Pancreas (tissue), 10 donors: ENCODE data around the gene CRACR2B. TPM values are rescaled to one million over a fixed set of nuclear protein-coding genes. Genes with fewer than 3 reads are reported as not detected.

Experiments used
- ATAC-seq, 4 donors: fragments of 200-7000 bp; cut with Tn5 transposase; one replicate each; pipeline versions ENCODE4 v1.8.0 to v1.9.1; 2020; ENCODE audit warnings: mild to moderate bottlenecking in 4 of 4, moderate library complexity in 4 of 4
- DNase-seq, 6 donors: peaks; one replicate each; pipeline ENCODE4 v3.0.0-alpha.2; 2020
- FAIRE-seq: peaks from 2 replicates; lab custom pipeline; 2012; peaks lifted over from hg19 to GRCh38; lab: Jason Lieb, UNC
- H3K27ac ChIP-seq, 4 donors: fragments of 200-600 bp; sonication (generic); 1 replicate in 3 of 4; 2 replicates in 1 of 4; pipeline versions ENCODE4 v1.5.0 to v1.8.0; 2020
- H3K27me3 ChIP-seq, 4 donors: fragments of 200-600 bp; one replicate each; pipeline ENCODE4 v1.8.0; 2021
- H3K36me3 ChIP-seq, 3 donors: fragments of 200-600 bp; sonication (generic) in 1 of 3; one replicate each; pipeline versions ENCODE4 v1.5.0 to v1.8.0; 2020 to 2021
- H3K4me1 ChIP-seq, 3 donors: fragments of 200-600 bp; one replicate each; pipeline ENCODE4 v1.8.0; 2021
- H3K4me3 ChIP-seq, 4 donors: fragments of 200-600 bp; sonication (generic) in 2 of 4; one replicate each; pipeline versions ENCODE4 v1.5.0 to v1.8.0; 2020 to 2021
- H3K9me3 ChIP-seq, 4 donors: fragments of 200-600 bp; one replicate each; pipeline ENCODE4 v1.8.0; 2021
- CTCF ChIP-seq, 4 donors: fragments of 200-600 bp; sonication (generic) in 3 of 4; IDR thresholded peaks; one replicate each; pipeline versions ENCODE4 v1.5.0 to v1.8.0; 2021; ENCODE audit warnings: antibody characterized with exemption in 4 of 4
- WGBS, 2 donors: extraction: QIAGEN DNeasy Blood & Tissue Kit; methylation state at CpG; one replicate each; pipeline ENCODE4 v1.1.7; 2013; 5-methylcytosine and 5-hydroxymethylcytosine counted together
- intact Hi-C, 3 donors: fragments of 100-400 bp; cut with DNase I; formaldehyde crosslinking; loops; one replicate each; pipeline versions ENCODE4 v1.11.1 to v1.14.2; 2022
- polyA plus RNA-seq, 2 donors: library from polyadenylated mRNA; stranded (reverse); fragments of 200-250 nt; gene quantifications; one replicate each; pipeline ENCODE4 v1.2.3, GENCODE V29; 2013
- total RNA-seq, 6 donors: library from RNA; stranded (reverse); fragmentation: NEBNext Ultra II Directional in 4 of 6; extraction: Animal tissue kit (Norgen Biotek cat#: 25700) in 4 of 6; gene quantifications; one replicate each; pipeline versions ENCODE4 v1.2.1 to v1.2.4, GENCODE V29; 2021 to 2023
- donor health status: healthy with polysubstance abuse.
- donor health status: DM: no; HTN: no; CAD: no; lungs with moderate emphysema.
- donor health status: DM: no; HTN: no; CAD: no.
- donor health status: control.
- donor health status: control.
- donor health status: Bipolar disorder and iron deficiency.
- donor health status: DM: yes; HTN: yes; CAD: no.
- donor health status: DM: no; HTN: no; CAD: no.
- donor health status: DM: no; HTN: no; CAD: no.
- donor health status: DM: yes; HTN: yes; CAD: no.

Gene CRACR2B
- total and polyA plus RNA-seq, 8 donors, result 60.6 to 378 (median 125) TPM

GRCh38 chr11:836274-836673 lies 8.6 kb downstream of the CRACR2B start:
- no peak for FAIRE-seq
- peaks cover 0 to 45% (median 21%) of the 10 kb centered on the region in 3 donors for H3K36me3 ChIP-seq
- WGBS, 2 donors, result 82 to 89% methylated on average over 14 of the region's 14 CpGs

DNA sequence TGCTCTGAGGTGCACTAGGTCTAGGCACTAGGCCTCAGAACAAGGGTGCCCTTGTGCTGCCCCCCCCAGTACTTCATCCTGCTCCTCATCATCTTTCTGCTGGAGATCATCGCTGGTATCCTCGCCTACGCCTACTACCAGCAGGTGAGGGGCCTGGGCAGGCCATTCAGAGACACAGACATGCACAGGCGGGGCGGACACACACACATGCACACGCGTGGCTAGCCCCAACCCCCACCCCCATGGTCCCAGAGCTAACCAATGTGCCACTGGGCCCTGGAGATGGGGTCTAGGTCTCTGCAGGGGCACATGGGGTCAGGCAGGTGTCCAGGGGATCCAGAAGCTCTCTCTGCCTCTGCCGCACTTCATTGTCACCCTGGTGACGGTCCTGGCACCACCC lies 9.0 kb downstream of the CRACR2B start:
- intact Hi-C loops, result no loop called here
- no peak for FAIRE-seq
- TF ChIP-seq CTCF (IDR thresholded peaks at IDR 0.05), result no peak
- H3K27ac ChIP-seq, result no peak overlapping the region
- no peaks in the 10 kb centered on the region for H3K9me3 ChIP-seq
- WGBS, 2 donors, result 79 to 85% methylated on average over 9 of the region's 9 CpGs
- H3K27me3 ChIP-seq, result no peaks in the 10 kb centered on the region
- no peak overlapping the region for H3K4me3 ChIP-seq
- DNase-seq, result peak in 1 of 6 donors; percentile 41
- H3K36me3 ChIP-seq, result peaks cover 0 to 45% (median 21%) of the 10 kb centered on the region in 3 donors
- ATAC-seq, result no peak
- peaks cover 0 to 24% (median 22%) of the 10 kb centered on the region in 3 donors for H3K4me1 ChIP-seq

More at GRCh38 chr11:836274-836673, 8.6 kb downstream of the CRACR2B start:
- Histone ChIP-seq H3K27ac (peak overlapping the region in 1 of 4 donors; percentile 17), H3K27me3 (no peaks in the 10 kb centered on the region), H3K9me3 (no peaks in the 10 kb centered on the region), H3K4me1 (peaks cover 0 to 22% (median 21%) of the 10 kb centered on the region in 3 donors), H3K4me3 (no peak overlapping the region)
- DNase-seq (peak in 1 of 6 donors; percentile 44), ATAC-seq (no peak)
- TF ChIP-seq CTCF (IDR thresholded peaks at IDR 0.05), result no peak
- intact Hi-C loops, result no loop called here

DNA sequence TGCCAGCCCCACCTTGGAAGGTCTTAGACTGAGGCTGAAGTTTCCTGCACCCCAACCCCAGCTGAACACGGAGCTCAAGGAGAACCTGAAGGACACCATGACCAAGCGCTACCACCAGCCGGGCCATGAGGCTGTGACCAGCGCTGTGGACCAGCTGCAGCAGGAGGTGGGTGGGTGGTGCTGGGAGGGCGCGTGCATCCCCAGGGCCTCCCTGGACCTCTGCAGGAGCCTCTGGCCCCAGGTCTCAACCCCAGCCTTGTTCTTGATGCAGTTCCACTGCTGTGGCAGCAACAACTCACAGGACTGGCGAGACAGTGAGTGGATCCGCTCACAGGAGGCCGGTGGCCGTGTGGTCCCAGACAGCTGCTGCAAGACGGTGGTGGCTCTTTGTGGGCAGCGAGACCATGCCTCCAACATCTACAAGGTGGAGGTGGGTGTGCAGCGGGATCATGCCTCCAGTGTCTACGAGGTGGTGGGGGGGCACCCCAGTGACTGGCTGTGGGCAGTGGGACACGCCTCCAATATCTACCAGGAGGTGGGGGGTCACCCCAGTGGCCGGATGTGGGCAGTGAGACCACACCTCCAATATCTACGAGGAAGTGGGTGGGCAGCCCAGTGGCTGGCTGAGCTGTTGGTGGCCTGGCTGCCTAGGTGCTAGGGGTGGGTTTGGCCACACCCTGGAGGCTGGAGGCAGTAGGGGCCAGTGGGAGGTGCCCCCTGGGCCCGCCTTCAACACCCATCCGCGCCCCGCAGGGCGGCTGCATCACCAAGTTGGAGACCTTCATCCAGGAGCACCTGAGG lies 9.7 kb downstream of the CRACR2B start:
- H3K27me3 ChIP-seq, result no peaks in the 10 kb centered on the region
- H3K4me1 ChIP-seq, result peaks cover 0 to 22% (median 21%) of the 10 kb centered on the region in 3 donors
- H3K27ac ChIP-seq, result no peak overlapping the region
- H3K9me3 ChIP-seq, result no peaks in the 10 kb centered on the region
- peaks cover 0 to 45% (median 21%) of the 10 kb centered on the region in 3 donors for H3K36me3 ChIP-seq
- WGBS, 2 donors, result 83 to 86% methylated on average over 22 of the region's 22 CpGs
- TF ChIP-seq CTCF (IDR thresholded peaks at IDR 0.05), result no peak
- no peak overlapping the region for H3K4me3 ChIP-seq
- intact Hi-C loops, result no loop called here
- FAIRE-seq (no peak), DNase-seq (peak in 1 of 6 donors; percentile 62), ATAC-seq (no peak)

DNA sequence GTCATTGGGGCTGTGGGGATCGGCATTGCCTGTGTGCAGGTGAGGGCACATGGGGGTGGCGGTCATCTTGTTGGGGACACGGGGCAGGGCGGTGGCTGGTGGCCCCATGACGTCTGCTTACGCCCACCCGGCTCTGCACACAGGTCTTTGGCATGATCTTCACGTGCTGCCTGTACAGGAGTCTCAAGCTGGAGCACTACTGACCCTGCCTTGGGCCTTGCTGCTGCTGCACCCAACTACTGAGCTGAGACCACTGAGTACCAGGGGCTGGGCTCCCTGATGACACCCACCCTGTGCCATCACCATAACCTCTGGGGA lies 10.2 kb downstream of the CRACR2B start:
- ATAC-seq (no peak), FAIRE-seq (no peak), DNase-seq (peak in 1 of 6 donors; percentile 45)
- no peak for TF ChIP-seq CTCF (IDR thresholded peaks at IDR 0.05)
- Histone ChIP-seq H3K4me1 (peaks cover 0 to 22% (median 20%) of the 10 kb centered on the region in 3 donors), H3K36me3 (peaks cover 0 to 45% (median 21%) of the 10 kb centered on the region in 3 donors), H3K27ac (no peak overlapping the region), H3K9me3 (no peaks in the 10 kb centered on the region), H3K27me3 (no peaks in the 10 kb centered on the region), H3K4me3 (no peak overlapping the region)
- intact Hi-C loops, result no loop called here
- 75 to 83% methylated on average over 8 of the region's 8 CpGs for WGBS, 2 donors
